ENCODE data around the gene ARFRP1.

DNA sequence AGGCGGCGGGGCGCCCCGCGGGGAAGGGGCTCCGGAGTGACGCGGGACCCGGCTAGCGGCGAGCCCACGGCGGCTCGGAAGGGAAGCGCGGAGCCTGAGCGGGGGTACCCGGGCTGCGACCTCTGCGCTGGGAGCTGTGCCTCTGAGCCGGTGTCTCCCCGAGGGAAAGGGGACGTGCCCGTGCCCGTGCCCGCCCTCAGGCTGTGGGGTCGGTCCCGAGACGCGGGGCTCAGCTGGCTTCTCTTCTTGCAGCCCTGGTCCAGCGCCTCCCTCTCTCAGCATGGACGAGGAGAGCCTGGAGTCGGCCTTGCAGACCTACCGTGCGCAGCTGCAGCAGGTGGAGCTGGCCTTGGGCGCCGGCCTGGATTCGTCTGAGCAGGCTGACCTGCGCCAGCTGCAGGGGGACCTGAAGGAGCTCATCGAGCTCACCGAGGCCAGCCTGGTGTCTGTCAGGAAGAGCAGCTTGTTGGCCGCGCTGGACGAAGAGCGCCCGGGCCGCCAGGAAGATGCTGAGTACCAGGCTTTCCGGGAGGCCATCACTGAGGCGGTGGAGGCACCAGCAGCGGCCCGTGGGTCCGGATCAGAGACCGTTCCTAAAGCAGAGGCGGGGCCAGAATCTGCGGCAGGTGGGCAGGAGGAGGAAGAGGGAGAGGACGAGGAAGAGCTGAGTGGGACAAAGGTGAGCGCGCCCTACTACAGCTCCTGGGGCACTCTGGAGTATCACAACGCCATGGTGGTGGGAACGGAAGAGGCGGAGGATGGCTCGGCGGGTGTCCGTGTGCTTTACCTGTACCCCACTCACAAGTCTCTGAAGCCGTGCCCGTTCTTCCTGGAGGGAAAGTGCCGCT lies 749 bp upstream of the ARFRP1 start:
- TF ChIP-seq, protein P1, sequence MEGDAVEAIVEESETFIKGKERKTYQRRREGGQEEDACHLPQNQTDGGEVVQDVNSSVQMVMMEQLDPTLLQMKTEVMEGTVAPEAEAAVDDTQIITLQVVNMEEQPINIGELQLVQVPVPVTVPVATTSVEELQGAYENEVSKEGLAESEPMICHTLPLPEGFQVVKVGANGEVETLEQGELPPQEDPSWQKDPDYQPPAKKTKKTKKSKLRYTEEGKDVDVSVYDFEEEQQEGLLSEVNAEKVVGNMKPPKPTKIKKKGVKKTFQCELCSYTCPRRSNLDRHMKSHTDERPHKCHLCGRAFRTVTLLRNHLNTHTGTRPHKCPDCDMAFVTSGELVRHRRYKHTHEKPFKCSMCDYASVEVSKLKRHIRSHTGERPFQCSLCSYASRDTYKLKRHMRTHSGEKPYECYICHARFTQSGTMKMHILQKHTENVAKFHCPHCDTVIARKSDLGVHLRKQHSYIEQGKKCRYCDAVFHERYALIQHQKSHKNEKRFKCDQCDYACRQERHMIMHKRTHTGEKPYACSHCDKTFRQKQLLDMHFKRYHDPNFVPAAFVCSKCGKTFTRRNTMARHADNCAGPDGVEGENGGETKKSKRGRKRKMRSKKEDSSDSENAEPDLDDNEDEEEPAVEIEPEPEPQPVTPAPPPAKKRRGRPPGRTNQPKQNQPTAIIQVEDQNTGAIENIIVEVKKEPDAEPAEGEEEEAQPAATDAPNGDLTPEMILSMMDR (CRISPR knock-in tag; IDR thresholded peaks at IDR 0.05), result peak; percentile 30
- TF ChIP-seq ZNF605 (CRISPR knock-in tag; IDR thresholded peaks at IDR 0.05), result peak; percentile 42; the same call in 1 of the 2 replicates
